ENCODE results near the gene MPPED2. TPM values are rescaled to one million over a fixed set of nuclear protein-coding genes. Genes with fewer than 3 reads are reported as not detected.

Gene MPPED2
- total and polyA plus RNA-seq, 8 donors: 2.0 to 5.0 (median 3.8) TPM

- FAIRE-seq (no peak), ATAC-seq (no peak)
- intact Hi-C loops (cut with DNase I): no loop called here
Measured at GRCh38 chr11:30477061-30477460, 109.1 kb downstream of the MPPED2 start.

DNA sequence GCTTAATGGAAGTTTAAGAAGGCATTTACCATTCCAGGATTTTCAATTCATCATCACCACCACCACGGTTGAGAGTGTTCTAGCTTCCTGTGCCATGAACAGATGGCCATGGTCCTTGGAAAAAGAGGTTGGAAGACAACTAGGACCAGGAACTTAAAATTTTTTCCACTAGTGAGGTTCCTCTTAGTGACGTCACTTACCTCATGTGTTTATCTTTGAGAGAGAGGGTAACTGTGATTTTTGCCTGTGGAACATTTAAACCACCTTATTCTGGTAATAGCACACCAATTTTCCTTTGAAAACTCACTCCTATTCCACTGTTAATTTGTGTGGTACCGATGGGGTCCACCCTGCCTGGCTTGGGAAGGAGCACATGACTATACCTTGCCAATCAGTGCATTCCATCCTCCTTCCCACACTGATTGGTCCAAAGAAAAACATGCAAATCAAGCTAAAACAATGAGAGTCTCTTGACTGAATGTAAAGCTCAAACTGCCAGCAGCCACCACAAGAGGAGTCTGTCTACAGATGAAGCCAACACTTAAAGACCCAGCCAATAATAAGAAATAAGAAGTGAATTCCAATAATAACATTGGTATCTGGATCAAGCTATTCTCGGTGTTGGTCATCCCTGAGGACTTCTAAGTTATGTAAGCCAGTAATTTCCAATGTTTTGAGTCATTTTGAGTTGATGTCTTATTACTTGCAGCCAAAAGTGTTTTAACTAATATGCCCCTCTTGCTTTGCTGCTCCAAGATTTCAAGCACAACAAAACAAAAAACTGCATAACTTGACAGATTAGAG lies 111.8 kb downstream of the MPPED2 start:
- no peak for TF ChIP-seq CTCF (IDR thresholded peaks at IDR 0.05)
- 52 to 66% methylated on average over 4 of the region's 4 CpGs for WGBS, 2 donors
- Histone ChIP-seq H3K9me3 (no peaks in the 10 kb centered on the region), H3K4me3 (no peak overlapping the region), H3K4me1 (no peaks in the 10 kb centered on the region), H3K36me3 (no peaks in the 10 kb centered on the region), H3K27me3 (no peaks in the 10 kb centered on the region), H3K27ac (no peak overlapping the region)
- ATAC-seq: no peak
- intact Hi-C loops (cut with DNase I): no loop called here
- no peak for FAIRE-seq
- DNase-seq: no peak

More at GRCh38 chr11:30477061-30477460, 109.1 kb downstream of the MPPED2 start:
- H3K4me1 ChIP-seq: no peaks in the 10 kb centered on the region
- TF ChIP-seq CTCF (IDR thresholded peaks at IDR 0.05): no peak
- no peak for DNase-seq
- H3K4me3 ChIP-seq: no peak overlapping the region
- no peaks in the 10 kb centered on the region for H3K9me3 ChIP-seq
- no peak overlapping the region for H3K27ac ChIP-seq
- H3K36me3 ChIP-seq: no peaks in the 10 kb centered on the region
- no peaks in the 10 kb centered on the region for H3K27me3 ChIP-seq

GRCh38 chr11:30471244-30471643 lies 114.9 kb downstream of the MPPED2 start:
- no peak for DNase-seq
- ATAC-seq: no peak
- Histone ChIP-seq H3K9me3 (no peaks in the 10 kb centered on the region), H3K4me3 (no peak overlapping the region), H3K27me3 (no peaks in the 10 kb centered on the region), H3K36me3 (no peaks in the 10 kb centered on the region), H3K4me1 (no peaks in the 10 kb centered on the region), H3K27ac (no peak overlapping the region)
- intact Hi-C loops (cut with DNase I): no loop called here
- 53 to 70% methylated on average over 2 of the region's 2 CpGs for WGBS, 2 donors
- FAIRE-seq: no peak
- TF ChIP-seq CTCF (IDR thresholded peaks at IDR 0.05): no peak

DNA sequence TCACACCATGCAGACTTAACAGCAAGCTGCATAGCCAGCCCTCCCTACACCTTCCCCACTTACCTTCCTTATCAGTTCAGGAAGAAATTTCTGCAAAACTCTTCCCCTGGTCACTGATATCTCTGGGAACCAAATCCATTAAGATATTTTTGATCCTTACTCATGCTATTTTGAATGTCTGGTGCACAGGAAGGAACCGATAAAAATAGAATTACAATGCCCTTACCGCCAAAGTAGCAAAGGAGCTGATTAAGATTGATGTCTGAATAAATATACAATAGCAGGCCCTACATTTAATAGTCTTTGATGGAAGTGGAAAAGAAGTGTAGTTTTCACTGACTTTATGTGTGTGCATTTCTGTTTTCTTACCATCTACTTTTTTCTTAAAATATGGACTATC lies 117.3 kb downstream of the MPPED2 start:
- no peaks in the 10 kb centered on the region for H3K36me3 ChIP-seq
- intact Hi-C loops (cut with DNase I): no loop called here
- no peak overlapping the region for H3K4me3 ChIP-seq
- WGBS, 2 donors: 12% methylated on average over 2 of the region's 2 CpGs
- DNase-seq (no peak), ATAC-seq (no peak), FAIRE-seq (no peak)
- no peak overlapping the region for H3K27ac ChIP-seq
- no peaks in the 10 kb centered on the region for H3K9me3 ChIP-seq
- TF ChIP-seq CTCF (IDR thresholded peaks at IDR 0.05): no peak
- H3K27me3 ChIP-seq: no peaks in the 10 kb centered on the region
- H3K4me1 ChIP-seq: no peaks in the 10 kb centered on the region

DNA sequence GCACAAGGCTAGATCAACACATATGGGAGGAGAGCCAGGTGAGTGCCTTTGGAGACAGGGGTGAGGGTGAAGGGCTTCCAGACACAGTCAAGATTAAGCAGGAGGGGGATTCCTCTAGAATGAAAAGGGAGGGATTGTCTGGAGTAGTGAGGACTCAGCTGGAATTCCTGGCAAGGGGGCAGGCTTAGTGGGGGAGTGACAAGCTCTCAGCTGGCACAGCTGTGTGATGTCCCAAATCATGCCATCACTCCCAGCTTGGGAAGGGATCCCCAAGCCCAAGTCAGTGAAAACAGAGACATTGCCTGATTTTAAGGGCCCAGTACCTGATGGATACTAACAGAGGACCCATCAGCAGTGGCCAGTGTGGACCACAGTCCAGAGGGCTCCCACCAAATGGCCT lies 119.0 kb downstream of the MPPED2 start:
- Histone ChIP-seq H3K27me3 (no peaks in the 10 kb centered on the region), H3K36me3 (no peaks in the 10 kb centered on the region), H3K27ac (no peak overlapping the region), H3K4me3 (no peak overlapping the region), H3K9me3 (no peaks in the 10 kb centered on the region), H3K4me1 (no peaks in the 10 kb centered on the region)
- TF ChIP-seq CTCF (IDR thresholded peaks at IDR 0.05): no peak
- ATAC-seq: no peak
- FAIRE-seq: no peak
- DNase-seq: no peak
- intact Hi-C loops (cut with DNase I): no loop called here

Measured in pancreas (tissue), 10 donors.